Bladder microvascular endothelial cell (primary cell): ENCODE data around the gene DPYSL3. TPM values are rescaled to one million over a fixed set of nuclear protein-coding genes. Genes with fewer than 3 reads are reported as not detected.

Experiments
- total RNA-seq: library from RNA; depleted of rRNA; stranded (reverse); fragments of >200 nt; gene quantifications from 2 replicates; pipeline ENCODE4 v1.2.3, GENCODE V29; 2014

DPYSL3 gene
- total RNA-seq: 48.6 and 77.1 TPM in 2 replicates

GRCh38 chr5:147509710-147510651, at the start of gene DPYSL3:
DPYSL3 (minus strand) TSS chr5:147510068; CDS start chr5:147509858, 210 bp downstream.

